GM12892 (cell line): ENCODE results near the gene KIF6.
"Not testable (repeated sequence)": the region's sequence is repeated elsewhere in the genome, so short reads cannot be mapped to it uniquely, and the experiment has no call there.

Experiments used
- DNase-seq: peaks from one replicate; pipeline ENCODE4 v3.0.0; 2011; ENCODE audit not compliant: insufficient read length
- FAIRE-seq: peaks from 2 replicates; lab custom pipeline; 2011; peaks lifted over from hg19 to GRCh38; lab: Jason Lieb, UNC
- POLR2A ChIP-seq: IDR thresholded peaks from 2 replicates; pipeline ENCODE4 v1.6.1; 2011; ENCODE audit warnings: low read depth, low read length, control low read depth
- POLR2AphosphoS5 ChIP-seq: IDR thresholded peaks from 2 replicates; pipeline ENCODE4 v1.6.1; 2011; ENCODE audit warnings: low read depth, low read length, control low read depth
- TAF1 ChIP-seq: IDR thresholded peaks from 2 replicates; pipeline ENCODE4 v1.6.1; 2011; ENCODE audit warnings: low read depth, mild to moderate bottlenecking, control low read depth, low read length, borderline replicate concordance

The KIF6 gene

GRCh38 chr6:39484276-39484675, 240.9 kb downstream of the KIF6 start:
- FAIRE-seq, result no peak
- no peak for DNase-seq
- TF ChIP-seq POLR2A, result no peak
- TF ChIP-seq POLR2AphosphoS5, result no peak
- no peak for TF ChIP-seq TAF1

DNA sequence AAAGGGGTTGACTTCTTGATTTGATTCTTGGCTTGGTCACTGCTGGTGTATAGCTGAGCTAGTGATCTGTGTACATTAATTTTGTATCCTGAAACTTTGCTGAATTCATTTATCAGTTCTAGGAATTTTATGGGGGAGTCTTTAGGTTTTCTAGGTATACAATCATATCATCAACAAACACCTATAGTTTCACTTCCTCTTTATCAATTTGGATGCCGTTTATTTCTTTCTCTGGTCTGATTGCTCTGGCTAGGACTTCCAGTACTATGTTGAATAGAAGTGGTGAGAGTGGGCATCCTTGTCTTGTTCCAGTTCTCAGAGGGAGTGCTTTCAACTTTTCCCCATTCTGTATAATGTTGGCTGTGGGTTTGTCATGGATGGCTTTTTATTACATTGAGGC, 245.4 kb downstream of the KIF6 start:
- not testable (repeated sequence) for DNase-seq, FAIRE-seq

DNA sequence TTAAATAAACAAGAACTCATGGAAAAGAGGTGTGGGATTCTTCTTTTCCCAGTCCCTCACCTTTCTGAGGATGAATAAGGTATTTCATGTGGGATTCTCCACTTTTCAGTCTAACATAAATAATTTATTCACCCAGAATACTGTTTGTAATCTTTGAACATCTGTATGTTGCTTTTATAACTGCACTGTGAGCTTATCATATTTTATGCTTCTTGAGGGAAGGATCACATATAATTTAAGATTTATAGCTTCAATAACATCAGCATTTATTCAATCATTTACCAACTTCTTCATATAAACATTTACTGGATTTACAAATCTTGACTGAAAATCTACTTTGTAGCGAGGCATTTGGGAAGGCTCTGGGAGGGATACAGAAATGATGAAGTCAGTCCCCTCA, 248.5 kb downstream of the KIF6 start:
- DNase-seq (no peak), FAIRE-seq (no peak)

GRCh38 chr6:39476151-39476550, 249.1 kb downstream of the KIF6 start:
- TF ChIP-seq POLR2AphosphoS5 (no peak), TAF1 (no peak), POLR2A (no peak)
- DNase-seq (no peak), FAIRE-seq (no peak)

More for the DNA sequence above, 248.5 kb downstream of the KIF6 start:
- TF ChIP-seq POLR2A (no peak), POLR2AphosphoS5 (no peak), TAF1 (no peak)

- TF ChIP-seq POLR2AphosphoS5 (no peak), TAF1 (no peak), POLR2A (no peak)
- FAIRE-seq, result peak; percentile 57
- no peak for DNase-seq
These were observed 253.1 kb downstream of the KIF6 start for GRCh38 chr6:39471954-39472659.

GRCh38 chr6:39470506-39470905, 254.7 kb downstream of the KIF6 start:
- no peak for DNase-seq
- TF ChIP-seq POLR2AphosphoS5 (no peak), TAF1 (no peak), POLR2A (no peak)
- FAIRE-seq, result no peak

- DNase-seq (no peak), FAIRE-seq (no peak)
- TF ChIP-seq POLR2AphosphoS5, result no peak
- no peak for TF ChIP-seq POLR2A
- no peak for TF ChIP-seq TAF1
These were observed 256.8 kb downstream of the KIF6 start for GRCh38 chr6:39468385-39468784.

GRCh38 chr6:39466631-39467030, 258.6 kb downstream of the KIF6 start:
- TF ChIP-seq TAF1, result no peak
- no peak for TF ChIP-seq POLR2AphosphoS5
- no peak for TF ChIP-seq POLR2A
- DNase-seq (no peak), FAIRE-seq (no peak)

DNA sequence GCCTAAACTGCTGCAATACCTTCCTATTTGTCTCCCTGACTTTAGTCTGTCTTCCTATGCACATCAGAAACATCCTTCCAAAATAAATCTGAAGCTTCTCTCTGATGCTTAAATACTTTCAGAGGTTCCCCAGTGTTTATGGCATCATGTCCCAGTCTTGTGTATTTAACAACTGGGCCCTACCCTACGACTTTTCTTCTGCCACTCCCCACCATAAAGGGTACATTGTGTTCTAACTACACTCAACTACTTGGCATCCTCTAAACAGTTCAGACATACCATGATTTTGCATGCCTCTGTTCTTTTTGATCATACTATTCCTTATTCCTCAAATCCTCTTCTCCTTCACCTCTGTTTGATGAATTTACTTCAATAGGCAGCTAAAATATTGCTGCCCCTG, 259.7 kb downstream of the KIF6 start:
- DNase-seq, result no peak
- no peak for TF ChIP-seq POLR2AphosphoS5
- TF ChIP-seq POLR2A, result no peak
- no peak for TF ChIP-seq TAF1
- no peak for FAIRE-seq

DNA sequence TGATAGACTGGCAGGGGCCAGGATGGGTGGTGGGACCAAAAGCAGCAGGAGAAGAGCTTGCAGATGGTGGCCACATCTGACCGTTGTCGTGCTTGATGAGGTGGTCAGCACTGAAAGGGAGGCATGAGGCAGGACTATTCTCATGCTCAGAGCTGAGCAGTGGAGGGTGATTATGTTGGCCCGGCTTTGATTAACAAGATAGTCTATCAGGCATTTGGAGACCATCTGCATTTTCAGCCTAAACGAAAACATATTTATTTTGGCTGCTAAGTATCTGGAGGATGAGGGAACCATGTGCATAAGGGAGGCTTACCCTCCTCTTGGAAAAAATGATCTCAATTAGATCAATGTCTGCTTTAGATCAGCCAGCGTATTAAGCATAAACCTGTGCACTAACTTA, 261.1 kb downstream of the KIF6 start:
- FAIRE-seq (no peak), DNase-seq (no peak)
- TF ChIP-seq POLR2AphosphoS5 (no peak), POLR2A (no peak), TAF1 (no peak)

DNA sequence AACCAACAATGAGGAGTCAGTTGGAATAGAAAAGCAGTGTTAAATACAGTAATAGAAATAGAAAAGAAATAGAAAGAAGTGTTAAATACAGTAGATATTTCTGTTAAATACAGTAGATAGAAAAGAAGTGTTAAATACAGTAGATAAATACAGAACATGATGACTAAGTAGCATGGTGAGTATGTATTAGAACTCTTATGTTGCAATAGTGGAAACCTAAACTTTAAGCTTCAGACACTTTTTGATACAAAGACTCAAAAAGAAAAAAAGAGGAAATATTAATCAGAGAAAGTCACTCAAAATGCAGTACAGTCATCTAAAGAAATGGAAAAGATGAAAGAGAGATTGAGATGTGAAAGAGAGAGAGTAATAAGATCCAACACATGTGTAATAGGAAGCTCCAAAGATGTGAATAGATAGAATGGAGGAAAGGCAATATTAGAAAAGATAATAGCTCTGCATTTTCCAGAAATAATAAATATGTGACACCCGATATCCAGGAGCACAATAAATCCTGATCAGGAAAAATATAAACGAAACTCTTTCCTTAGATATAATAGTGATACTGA, 271.2 kb downstream of the KIF6 start:
- TF ChIP-seq TAF1, result no peak
- TF ChIP-seq POLR2AphosphoS5, result no peak
- no peak for TF ChIP-seq POLR2A
- DNase-seq, result no peak
- no peak for FAIRE-seq

DNA sequence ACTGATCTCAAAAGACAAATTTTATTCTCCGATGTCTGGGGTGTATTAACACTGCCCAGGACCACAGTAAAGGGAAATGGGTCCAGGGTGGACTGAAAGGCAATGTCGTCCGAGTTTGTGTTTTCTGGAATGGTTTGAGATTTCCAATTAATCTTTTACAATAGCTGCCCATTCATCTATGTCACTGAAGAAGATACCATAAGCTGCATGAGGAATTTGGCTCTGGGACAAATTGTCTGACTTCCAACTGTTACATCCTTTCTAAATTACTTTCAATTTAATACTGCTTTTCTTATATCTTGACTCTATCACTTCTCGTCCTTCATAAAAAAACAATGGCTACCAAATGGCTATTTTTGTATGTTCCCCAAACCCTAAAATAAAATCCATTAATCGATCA, 272.0 kb downstream of the KIF6 start:
- no peak for FAIRE-seq
- no peak for DNase-seq
- TF ChIP-seq TAF1 (no peak), POLR2A (no peak), POLR2AphosphoS5 (no peak)
